Breast epithelium (tissue), 3 donors: Measurements from ENCODE around the gene PFKFB3.

Source experiments
- POLR2AphosphoS5 ChIP-seq, 3 donors: sonication (generic); formaldehyde crosslinking; IDR thresholded peaks; one replicate each; pipeline ENCODE4 v1.6.1; 2017; ENCODE audit warnings: antibody characterized with exemption in 3 of 3
- TF ChIP-seq, protein P1 (sequence below), 3 donors: fragments of 450-650 bp; IDR thresholded peaks; one replicate each; pipeline ENCODE4 v1.5.1; 2016 to 2017; ENCODE audit warnings: antibody characterized with exemption in 3 of 3, mild to moderate bottlenecking in 3 of 3, moderate library complexity in 3 of 3

DNA sequence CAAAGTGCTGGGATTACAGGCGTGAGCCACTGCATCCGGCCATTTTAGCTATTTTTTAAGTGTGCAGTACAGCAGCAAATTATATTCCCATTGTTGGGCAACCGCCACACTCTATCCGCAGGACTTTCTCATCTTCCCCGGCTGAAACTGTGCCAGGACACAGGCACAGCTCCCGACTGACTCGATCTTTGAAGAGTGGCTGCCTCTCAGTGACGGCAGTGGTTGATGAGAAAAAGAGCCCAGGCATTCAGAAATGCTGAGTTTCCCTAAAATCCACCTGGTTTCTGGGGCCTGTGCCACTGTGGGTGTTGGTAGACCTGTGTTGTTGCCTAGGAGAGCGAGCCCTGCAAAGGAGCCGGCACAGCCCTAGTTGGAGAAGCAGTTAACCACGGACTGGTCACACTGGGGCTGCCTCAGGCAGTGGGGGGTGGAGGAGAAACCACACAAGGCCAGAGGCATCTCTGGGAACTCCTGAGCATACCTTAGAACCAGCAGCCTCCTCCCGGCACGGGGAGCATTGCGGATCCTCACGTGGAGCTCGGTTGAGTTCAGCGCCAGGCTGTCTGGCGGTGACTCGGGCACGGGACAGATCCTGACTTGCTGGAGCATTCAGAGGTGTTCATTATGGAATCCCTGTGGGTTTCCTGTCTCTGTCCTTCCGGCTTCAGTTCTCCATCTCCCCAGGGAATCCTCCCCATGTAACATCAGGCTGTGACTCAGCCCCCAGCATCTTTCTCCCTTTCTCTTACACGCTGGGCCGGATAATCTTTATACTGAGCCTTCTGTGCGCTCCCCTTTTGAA lies 16.2 kb downstream of the PFKFB3 start:
- TF ChIP-seq, protein P1, sequence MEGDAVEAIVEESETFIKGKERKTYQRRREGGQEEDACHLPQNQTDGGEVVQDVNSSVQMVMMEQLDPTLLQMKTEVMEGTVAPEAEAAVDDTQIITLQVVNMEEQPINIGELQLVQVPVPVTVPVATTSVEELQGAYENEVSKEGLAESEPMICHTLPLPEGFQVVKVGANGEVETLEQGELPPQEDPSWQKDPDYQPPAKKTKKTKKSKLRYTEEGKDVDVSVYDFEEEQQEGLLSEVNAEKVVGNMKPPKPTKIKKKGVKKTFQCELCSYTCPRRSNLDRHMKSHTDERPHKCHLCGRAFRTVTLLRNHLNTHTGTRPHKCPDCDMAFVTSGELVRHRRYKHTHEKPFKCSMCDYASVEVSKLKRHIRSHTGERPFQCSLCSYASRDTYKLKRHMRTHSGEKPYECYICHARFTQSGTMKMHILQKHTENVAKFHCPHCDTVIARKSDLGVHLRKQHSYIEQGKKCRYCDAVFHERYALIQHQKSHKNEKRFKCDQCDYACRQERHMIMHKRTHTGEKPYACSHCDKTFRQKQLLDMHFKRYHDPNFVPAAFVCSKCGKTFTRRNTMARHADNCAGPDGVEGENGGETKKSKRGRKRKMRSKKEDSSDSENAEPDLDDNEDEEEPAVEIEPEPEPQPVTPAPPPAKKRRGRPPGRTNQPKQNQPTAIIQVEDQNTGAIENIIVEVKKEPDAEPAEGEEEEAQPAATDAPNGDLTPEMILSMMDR (IDR thresholded peaks at IDR 0.05) = no peak
- no peak for TF ChIP-seq POLR2AphosphoS5 (IDR thresholded peaks at IDR 0.05)
